ENCODE results near the gene C18orf63.
"Not testable (repeated sequence)": the region's sequence is repeated elsewhere in the genome, so short reads cannot be mapped to it uniquely, and the experiment has no call there.

C18orf63 gene

DNA sequence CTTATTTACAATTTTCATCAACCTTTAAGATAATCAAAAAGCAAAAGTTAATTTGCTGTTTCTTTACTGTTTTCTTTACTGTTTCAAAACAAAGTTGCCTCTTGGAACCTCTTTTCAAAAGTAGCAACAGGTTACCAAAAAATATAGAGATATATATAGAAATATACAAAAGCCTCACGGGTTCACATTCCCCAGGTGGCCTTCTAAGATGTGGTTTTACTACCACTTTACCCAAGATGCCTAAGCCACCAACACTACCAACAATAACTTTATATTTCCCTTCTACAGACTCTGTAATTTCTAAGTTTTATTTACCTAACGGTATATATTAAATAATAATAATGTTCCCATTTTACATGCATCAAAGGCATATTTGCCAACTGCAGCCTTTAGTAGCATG, 28.8 kb upstream of the C18orf63 start:
- FAIRE-seq = no peak

GRCh38 chr18:74288041-74288440, 27.6 kb upstream of the C18orf63 start:
- no peak for FAIRE-seq

- no peak for FAIRE-seq
These were observed 26.9 kb upstream of the C18orf63 start for GRCh38 chr18:74288730-74289129.

- FAIRE-seq = no peak
These were observed 26.5 kb upstream of the C18orf63 start for GRCh38 chr18:74289137-74289536.

- FAIRE-seq = no peak
These were observed 25.6 kb upstream of the C18orf63 start for GRCh38 chr18:74290021-74290420.

DNA sequence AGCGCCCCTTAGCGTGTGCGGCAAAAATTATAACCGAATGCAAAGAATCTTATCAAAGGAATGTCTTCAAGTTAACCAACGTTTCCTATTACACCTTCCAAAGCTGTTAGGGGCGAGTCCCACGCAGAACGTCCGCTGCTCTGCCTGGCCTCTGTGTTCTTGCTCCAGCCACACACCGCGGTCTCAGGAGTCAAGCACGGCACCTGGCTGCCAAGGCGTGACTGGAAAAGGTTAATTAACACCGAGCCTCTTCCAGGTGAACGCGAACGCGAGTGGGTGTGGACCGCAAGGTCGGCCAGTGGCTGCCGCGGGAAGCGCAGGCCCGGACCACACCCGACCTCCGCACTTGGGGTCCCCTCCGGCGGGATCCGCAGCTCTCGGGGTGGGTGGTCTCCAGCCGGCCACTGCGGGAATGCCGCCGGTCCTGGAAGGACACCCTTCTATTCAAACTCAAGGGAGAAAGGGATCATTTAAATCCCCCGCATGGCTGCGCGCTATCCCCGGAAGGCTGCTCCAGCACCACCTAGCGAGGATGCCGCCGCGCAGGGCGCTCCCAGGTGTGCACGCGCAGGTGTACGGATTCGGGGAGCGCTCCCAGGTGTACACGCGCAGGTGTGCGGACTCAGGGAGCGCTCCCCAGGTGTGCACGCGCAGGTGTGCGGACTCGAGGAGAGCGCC, 24.7 kb upstream of the C18orf63 start:
- no peak for FAIRE-seq

DNA sequence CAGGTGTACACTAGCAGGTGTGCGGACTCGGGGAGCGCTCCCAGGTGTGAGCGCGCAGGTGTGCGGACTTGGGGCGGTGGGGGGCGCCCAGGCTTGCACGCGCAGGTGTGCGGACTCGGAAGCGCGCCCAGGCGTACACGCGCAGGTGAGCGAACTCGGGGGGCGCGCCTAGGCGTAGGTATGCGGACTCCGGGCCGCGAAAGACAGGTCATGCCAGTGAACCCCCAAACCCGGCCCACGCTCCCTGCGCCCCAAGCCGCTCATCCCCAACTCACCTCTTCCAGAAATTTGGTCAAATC, 24.2 kb upstream of the C18orf63 start:
- no peak for FAIRE-seq

DNA sequence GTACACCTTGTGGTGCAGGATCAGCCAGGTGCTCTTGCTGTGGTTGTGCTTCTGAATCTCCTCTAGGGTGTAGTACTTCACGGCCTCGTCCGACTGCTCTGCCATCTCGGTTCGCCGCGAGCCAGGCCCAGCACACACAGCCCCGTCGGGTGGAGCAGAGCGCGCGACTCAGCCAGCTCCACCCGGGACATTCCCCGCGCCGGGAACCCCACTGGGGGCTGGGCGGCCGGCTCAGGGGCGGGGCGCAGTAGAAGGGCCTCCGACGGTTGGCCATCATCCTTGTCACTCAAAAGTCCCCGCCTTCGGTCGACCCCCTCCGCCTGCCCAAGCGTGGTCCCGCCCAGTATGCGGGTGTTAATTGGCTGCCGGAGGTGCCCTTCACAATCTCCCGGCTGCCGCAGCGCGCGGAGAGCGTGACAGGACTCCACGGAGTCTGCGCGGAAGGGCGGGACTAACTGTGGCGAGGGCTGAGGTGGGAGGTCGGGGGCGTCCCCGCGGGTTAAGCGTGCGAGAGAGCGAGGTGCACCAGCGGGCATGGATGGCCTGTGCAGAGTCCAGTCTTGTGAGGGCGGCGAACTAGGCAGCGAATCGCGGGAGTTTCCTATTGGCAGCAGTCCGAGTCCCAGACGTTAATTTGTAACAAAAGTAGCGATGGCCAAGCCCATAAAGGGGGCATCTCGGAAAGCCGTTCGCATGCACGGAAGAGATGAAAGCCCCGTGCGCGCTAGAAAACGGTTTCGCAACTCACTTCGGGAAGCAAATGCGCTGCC, 23.7 kb upstream of the C18orf63 start, which contains the start of gene CYB5A:
CYB5A (minus strand) TSS at position 193 of the 770 bp plus-strand sequence; CDS start at position 105, 88 bp downstream.
- FAIRE-seq = no peak

DNA sequence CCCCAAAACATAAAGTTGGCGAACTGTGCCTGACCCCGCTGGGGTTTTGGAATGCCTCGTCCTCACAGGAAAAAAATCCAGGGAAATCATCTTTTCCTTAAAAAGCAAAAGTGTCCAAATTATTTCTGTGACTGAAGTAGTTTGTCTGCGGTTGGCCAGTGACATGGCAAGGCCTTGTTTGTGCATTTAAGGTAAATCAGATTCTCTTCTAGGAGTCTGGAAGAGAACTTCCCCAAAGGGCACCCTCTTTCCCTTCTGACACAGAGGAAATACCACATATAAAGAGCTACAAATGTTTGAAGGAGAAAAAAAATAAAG, 23.1 kb upstream of the C18orf63 start:
- FAIRE-seq = no peak

GRCh38 chr18:74292982-74293381, 22.7 kb upstream of the C18orf63 start:
- FAIRE-seq = not testable (repeated sequence)

- no peak for FAIRE-seq
These were observed 21.1 kb upstream of the C18orf63 start for GRCh38 chr18:74294526-74294925.

GRCh38 chr18:74299162-74299561, 16.5 kb upstream of the C18orf63 start:
- no peak for FAIRE-seq

- no peak for FAIRE-seq
These were observed 15.9 kb upstream of the C18orf63 start for GRCh38 chr18:74299746-74300145.

GRCh38 chr18:74303306-74303705, 12.3 kb upstream of the C18orf63 start:
- no peak for FAIRE-seq

DNA sequence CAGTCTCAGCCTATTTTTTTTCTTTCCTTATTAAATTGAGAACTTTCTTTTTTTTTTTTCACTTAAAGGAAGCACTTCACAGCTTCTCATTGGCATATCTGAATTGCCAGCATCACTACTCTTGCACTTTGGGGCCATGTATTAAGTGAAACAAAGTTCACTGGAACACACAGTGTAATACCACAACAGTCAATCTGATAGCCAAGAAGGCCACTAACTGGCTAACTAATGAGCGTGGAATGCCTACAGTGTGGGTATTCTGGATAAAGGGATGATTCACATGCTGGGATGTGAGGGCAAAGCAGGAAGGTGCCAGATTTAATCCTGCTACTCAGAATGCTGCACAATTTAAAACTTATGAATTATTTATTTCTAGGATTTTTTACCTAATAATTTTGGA, 11.7 kb upstream of the C18orf63 start:
- FAIRE-seq = no peak

DNA sequence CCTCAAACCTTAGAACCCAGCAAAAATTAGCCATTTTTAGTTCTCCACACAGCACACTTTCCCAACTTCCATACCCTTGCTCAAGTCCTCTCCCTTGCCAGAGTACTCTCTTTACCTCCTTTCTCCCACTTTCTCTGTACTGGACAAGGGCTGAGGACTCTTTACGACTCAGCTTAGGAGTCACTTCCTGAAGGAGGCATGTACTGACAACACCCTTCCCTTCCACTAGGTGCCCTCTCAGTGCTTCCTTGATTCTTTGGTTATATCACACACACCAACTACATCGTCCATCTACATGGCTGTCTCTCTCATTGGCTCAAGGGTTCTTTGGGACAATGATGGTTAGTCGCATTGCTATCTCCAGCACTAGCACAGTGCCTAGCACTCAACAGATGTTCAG, 5.2 kb upstream of the C18orf63 start:
- FAIRE-seq = no peak

GRCh38 chr18:74311000-74311399, 4.6 kb upstream of the C18orf63 start:
- no peak for FAIRE-seq

DNA sequence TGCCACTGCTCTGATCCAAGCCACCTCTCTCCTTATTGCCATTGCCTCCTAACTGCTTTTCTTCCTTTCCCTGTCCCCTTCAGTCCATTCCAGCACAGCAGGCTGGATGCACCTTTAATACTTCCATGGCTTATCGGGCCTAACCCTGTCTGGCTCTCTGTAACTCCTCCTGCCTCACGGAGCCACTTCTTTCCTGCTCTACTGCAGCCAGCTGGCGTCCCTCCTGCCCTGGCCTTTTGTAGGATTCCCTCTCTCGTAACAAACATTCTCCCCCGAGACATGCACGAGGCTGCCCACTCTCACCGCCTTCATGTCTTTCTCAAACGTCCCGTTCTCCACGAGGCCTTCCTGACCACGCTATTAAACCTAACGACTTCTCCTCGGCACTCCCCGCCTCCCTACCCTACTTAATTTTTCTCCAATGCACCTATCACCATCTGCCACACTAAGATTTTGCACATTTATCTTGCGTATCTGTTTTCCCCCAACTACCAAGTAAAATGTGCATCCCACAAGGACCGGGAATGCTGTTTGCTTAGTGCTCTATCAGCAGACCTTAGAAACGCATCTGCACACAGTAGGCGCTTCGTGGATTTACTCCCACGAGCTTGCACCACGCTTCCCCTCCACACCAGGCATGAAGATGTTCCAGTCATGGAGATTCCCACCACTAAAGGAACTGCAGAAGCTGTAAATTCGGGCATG, 728 bp upstream of the C18orf63 start:
- no peak for FAIRE-seq

- no peak for FAIRE-seq
These were observed 875 bp downstream of the C18orf63 start for GRCh38 chr18:74316257-74317170.

GRCh38 chr18:74326231-74326630, 10.6 kb downstream of the C18orf63 start:
- FAIRE-seq = no peak

DNA sequence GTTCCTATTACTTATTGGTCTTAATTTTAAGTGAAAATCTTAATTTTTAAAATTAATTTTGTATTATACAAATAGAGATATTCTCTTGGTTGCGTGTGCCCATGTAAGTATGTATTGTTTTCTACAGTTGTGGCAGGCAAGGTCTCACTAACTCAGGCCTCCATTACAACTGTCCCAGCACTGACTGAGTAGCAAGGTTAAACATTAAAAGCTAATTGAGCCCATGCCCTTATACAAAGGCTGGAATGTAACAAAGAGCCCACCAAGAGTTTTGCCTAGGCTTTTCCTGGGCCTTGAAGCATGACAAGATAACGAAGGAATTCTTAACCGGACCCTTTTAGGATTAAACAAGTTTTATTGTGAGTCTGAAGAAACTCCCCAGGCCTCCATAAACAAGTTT, 11.2 kb downstream of the C18orf63 start:
- FAIRE-seq = not testable (repeated sequence)

DNA sequence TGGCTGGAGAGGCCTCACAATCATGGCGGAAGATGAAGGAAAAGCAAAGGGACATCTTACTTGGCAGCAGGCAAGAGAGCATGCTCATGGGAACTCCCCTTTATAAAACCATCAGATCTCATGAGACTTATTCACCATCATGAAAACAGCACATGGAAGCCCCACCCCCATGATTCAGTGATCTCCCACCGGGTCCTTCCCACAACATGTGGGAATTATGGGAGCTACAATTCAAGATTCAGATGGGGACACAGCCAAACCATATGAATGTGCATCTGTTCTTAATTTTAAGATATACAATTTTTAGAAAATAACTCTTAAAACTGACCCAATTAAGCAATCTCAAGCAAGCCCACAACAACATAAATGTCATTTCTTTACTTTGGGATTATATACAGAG, 12.6 kb downstream of the C18orf63 start:
- FAIRE-seq = no peak

DNA sequence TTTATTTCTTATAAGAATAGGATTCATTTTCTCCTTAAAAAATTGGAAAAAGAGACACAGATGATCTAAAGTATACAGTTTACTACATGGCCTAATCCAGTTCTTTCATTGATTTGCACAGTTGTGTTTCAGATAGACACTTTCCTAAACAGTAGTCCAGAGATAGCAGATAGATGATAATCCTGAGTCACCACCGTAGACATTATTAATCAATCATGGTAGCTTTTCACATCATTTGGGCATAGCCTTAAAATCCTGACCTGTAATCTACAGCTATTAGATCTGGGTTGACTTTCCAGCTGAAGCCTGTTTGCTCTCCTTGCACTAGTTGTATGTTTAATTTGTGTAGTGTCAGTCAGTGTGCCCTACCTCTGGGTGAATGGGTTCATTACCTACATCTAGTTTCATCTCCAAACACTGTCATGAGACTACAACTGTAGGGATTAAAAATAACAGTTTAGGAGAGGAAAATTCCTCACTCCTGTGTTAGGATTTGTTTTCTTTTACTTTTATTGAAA, 14.1 kb downstream of the C18orf63 start:
- FAIRE-seq = no peak

Measured in G401.6 (cell line).